C4-2B (cell line): ENCODE results near the gene JMJD4.

Source experiments
- H3K27ac ChIP-seq: fragments of 450-650 bp; 2 replicates; pipeline ENCODE4 v1.5.1; 2017
- CTCF ChIP-seq: fragments of 450-650 bp; conservative IDR thresholded peaks from 2 replicates; pipeline ENCODE4 v1.5.1; 2017; ENCODE audit warnings: mild to moderate bottlenecking
- ZFX ChIP-seq: fragments of 450-650 bp; IDR thresholded peaks from 2 replicates; pipeline ENCODE4 v1.6.1; 2017

Gene JMJD4

GRCh38 chr1:227773558-227773957 is 38.5 kb upstream of the JMJD4 start:
- no peak overlapping the region for H3K27ac ChIP-seq
- TF ChIP-seq ZFX (no peak), CTCF (no peak)

DNA sequence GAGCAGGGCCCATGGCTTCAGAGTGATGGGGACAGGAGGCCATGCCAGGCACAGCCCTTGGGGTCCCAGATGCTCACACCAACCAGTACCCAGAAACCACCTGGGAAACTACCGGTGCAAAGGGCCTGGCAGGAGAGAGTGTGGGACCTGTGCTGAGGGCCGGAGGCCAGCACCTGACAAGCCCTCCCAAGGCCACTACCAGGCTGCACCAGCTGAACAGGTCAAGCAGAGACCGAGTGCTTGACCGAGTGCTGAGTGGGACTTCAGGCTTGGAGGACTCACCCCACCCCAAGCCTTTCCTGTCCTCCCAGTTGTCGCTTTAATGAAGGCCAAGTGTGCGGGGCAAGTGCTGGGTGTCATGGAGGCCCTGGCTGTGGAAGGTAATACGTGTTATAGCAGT is 36.7 kb upstream of the JMJD4 start:
- H3K27ac ChIP-seq, result no peak overlapping the region
- no peak for TF ChIP-seq ZFX
- TF ChIP-seq CTCF, result no peak

DNA sequence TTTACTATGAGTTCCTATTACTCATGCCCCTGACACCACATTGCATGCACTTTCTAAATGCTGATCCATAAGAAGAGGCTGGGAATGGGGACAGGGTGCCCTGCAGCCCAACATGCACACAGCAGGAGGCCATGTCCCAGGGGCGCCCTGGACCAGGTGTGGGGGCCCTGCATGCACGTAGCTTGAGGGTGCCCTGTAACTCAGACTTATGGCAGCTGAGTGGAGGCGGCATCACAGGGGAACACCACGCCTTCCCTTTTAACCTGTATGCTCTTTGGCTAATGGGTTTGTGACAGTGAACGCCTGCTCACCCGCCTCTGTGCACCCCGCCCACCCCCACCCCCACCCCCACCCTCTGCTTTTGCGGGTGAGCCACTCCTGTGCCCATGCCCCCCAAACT is 36.2 kb upstream of the JMJD4 start:
- TF ChIP-seq ZFX, result no peak
- no peak for TF ChIP-seq CTCF
- H3K27ac ChIP-seq, result no peak overlapping the region

DNA sequence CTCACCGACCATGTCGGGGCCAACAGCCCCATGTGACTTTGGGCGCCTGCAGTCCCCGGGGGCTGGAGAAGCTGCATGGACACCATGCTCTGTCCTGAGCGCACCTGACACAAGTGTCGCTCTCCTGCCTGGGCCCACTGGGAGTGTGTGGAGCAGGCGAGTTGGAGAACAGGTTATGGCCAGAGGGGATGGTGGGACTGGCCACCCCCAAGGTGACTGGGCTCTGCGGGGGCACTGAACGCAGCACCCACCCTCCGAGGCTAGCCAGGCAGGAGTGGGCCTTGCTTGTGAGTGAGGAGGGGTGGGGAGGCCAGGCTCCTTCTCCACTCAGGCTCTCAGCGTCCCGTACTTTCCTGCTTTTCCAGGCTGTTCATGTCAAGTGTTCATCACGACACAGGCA is 35.7 kb upstream of the JMJD4 start:
- H3K27ac ChIP-seq, result no peak overlapping the region
- TF ChIP-seq CTCF (no peak), ZFX (no peak)

- no peak overlapping the region for H3K27ac ChIP-seq
- TF ChIP-seq ZFX (no peak), CTCF (no peak)
These were observed 34.9 kb upstream of the JMJD4 start for GRCh38 chr1:227769936-227770494.

DNA sequence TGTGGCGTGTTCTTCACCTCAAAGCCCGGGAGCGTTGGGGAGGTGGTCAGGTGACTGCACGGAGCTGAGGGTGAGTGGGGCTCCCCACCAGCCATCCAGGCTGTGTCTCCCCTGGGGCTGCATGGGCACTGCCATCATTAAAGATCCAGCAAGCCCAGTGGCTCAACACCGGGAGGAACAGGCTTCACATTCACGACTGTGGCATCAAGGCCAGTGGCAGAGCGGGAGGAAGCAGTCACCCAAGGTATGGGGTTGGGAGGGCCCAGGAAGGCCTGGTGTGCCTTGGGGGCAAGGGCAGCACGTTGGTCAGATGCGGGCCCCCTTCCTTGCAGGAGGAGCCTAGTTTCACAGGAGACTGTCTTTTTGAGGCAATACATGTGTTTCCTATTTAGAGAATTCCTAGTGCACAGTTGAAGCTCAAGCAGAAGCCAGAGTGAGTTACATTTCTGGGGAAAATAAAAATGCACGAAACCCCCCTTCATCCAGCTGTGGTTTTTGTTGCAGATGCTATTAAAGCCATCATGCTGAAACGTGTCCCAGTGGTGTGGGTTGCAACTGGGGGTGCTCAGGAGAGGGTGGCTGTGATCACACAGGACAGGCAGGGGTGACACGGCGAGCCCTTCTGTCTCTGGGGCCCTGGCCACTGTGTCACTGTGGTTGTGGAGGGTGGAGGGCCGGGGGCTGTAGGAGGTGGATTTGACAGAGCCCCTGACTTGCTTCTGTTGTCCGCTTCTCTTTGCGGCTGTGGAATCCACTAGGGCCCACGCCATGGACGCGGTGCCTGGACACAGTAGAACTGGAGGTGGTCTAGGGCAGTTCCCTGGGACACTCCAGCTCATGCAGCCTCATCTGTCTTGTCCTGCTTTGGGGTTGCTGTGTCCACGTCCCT is 34.2 kb upstream of the JMJD4 start:
- TF ChIP-seq ZFX, result no peak
- no peak overlapping the region for H3K27ac ChIP-seq

GRCh38 chr1:227768640-227769039 is 33.5 kb upstream of the JMJD4 start:
- TF ChIP-seq CTCF (no peak), ZFX (no peak)
- H3K27ac ChIP-seq, result no peak overlapping the region

DNA sequence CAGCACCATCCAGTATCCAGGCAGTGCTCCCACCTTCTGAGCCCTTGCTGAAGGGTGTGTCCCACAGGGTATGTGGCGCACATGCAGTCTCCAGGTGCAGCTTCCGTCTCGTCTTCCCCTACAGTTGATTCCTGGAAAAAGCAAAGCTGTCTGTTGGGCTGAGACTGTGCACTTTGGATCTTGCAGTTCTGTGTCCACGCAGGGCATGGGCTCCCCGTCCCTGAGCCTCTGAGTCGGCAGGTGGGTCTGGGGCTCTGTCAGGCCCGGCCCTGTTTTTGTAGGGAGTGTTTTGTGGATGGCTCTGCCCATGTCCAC is 33.0 kb upstream of the JMJD4 start:
- no peak overlapping the region for H3K27ac ChIP-seq

More for the DNA sequence above, 33.0 kb upstream of the JMJD4 start:
- TF ChIP-seq CTCF (no peak), ZFX (no peak)
